Keratinocyte (primary cell): Measurements from ENCODE around the gene BAIAP3. TPM values are rescaled to one million over a fixed set of nuclear protein-coding genes. Genes with fewer than 3 reads are reported as not detected.

Source experiments
- DNase-seq: peaks from one replicate; pipeline ENCODE4 v3.0.0-alpha.2; 2011; ENCODE audit warnings: low read depth, missing footprints, low spot score
- FAIRE-seq: peaks from 2 replicates; lab custom pipeline; 2011; peaks lifted over from hg19 to GRCh38; lab: Jason Lieb, UNC
- H2AFZ ChIP-seq: 2 replicates; pipeline ENCODE4 v1.6.0; 2012; ENCODE audit warnings: low read length, control low read depth, inconsistent platforms; ENCODE audit not compliant: control insufficient read depth
- H3K27ac ChIP-seq: 2 replicates; pipeline ENCODE4 v1.5.1; 2011; ENCODE audit warnings: low read length; ENCODE audit not compliant: control insufficient read depth, insufficient read depth
- H3K27me3 ChIP-seq: 3 replicates; pipeline ENCODE4 v1.6.0; 2011; ENCODE audit warnings: low read length; ENCODE audit not compliant: control insufficient read depth, insufficient read depth; ENCODE audit errors: extremely low read depth
- H3K36me3 ChIP-seq, 2 experiments: 2 replicates in 1 of 2; 3 replicates in 1 of 2; pipeline ENCODE4 v1.5.1; 2011; ENCODE audit warnings: low read length in 2 of 2, mild to moderate bottlenecking in 1 of 2; ENCODE audit not compliant: control insufficient read depth in 2 of 2, insufficient read depth in 2 of 2; ENCODE audit errors: extremely low read depth in 1 of 2
- H3K4me1 ChIP-seq: 3 replicates; pipeline ENCODE4 v1.5.1; 2011; ENCODE audit warnings: low read length; ENCODE audit not compliant: control insufficient read depth, insufficient read depth; ENCODE audit errors: extremely low read depth
- H3K4me2 ChIP-seq: 3 replicates; pipeline ENCODE4 v1.6.0; 2011; ENCODE audit warnings: low read depth, low read length; ENCODE audit not compliant: control insufficient read depth, insufficient read depth; ENCODE audit errors: extremely low read depth
- H3K4me3 ChIP-seq, 3 experiments: fragments of 200-600 bp in 1 of 3; sonication (generic) in 1 of 3; 2 replicates in 2 of 3; 3 replicates in 1 of 3; pipeline ENCODE4 v1.5.1; 2011 to 2016; ENCODE audit warnings: low read length in 3 of 3, mild to moderate bottlenecking in 3 of 3, control low read depth in 2 of 3, inconsistent platforms in 1 of 3, low read depth in 1 of 3, mixed read lengths in 1 of 3, mixed run types in 1 of 3, moderate library complexity in 1 of 3; ENCODE audit not compliant: control insufficient read depth in 2 of 3, insufficient read depth in 2 of 3; ENCODE audit errors: extremely low read depth in 1 of 3
- H3K79me2 ChIP-seq: 2 replicates; pipeline ENCODE4 v1.6.0; 2012; ENCODE audit warnings: low read length; ENCODE audit not compliant: control insufficient read depth, insufficient read depth
- H3K9ac ChIP-seq: 3 replicates; pipeline ENCODE4 v1.6.0; 2011; ENCODE audit warnings: low read length; ENCODE audit not compliant: control insufficient read depth, insufficient read depth; ENCODE audit errors: extremely low read depth
- H3K9me1 ChIP-seq: 3 replicates; pipeline ENCODE4 v1.6.0; 2011; ENCODE audit warnings: low read length; ENCODE audit not compliant: control insufficient read depth, insufficient read depth; ENCODE audit errors: extremely low read depth
- H3K9me3 ChIP-seq: 2 replicates; pipeline ENCODE4 v1.5.1; 2012; ENCODE audit warnings: low read depth, low read length; ENCODE audit not compliant: control insufficient read depth
- H4K20me1 ChIP-seq: 3 replicates; pipeline ENCODE4 v1.6.0; 2011; ENCODE audit warnings: low read length; ENCODE audit not compliant: control insufficient read depth, insufficient read depth; ENCODE audit errors: extremely low read depth
- EZH2 ChIP-seq: IDR thresholded peaks from one replicate; pipeline ENCODE4 v1.6.1; 2012; ENCODE audit warnings: inconsistent platforms, mild to moderate bottlenecking, low read length, moderate library complexity
- dilution Hi-C: fragments of 300-500 bp; cut with MboI; formaldehyde crosslinking; loops from one replicate; pipeline ENCODE4 v1.7.0; 2020; ENCODE audit warnings: low sequenced_read_pairs; ENCODE audit not compliant: extremely low pct_ligation_motif_present
- polyA plus RNA-seq, 5 experiments: library from polyadenylated mRNA; depleted of rRNA in 3 of 5; stranded (reverse) in 3 of 5; stranded (forward) in 1 of 5; unstranded in 1 of 5; fragments of >200 nt; gene quantifications; 1 replicate in 1 of 5; 2 replicates in 3 of 5; 3 replicates in 1 of 5; pipeline versions ENCODE4 v1.2.1 to v1.2.3, GENCODE V29; 2011 to 2012; ENCODE audit warnings: missing spikeins in 2 of 5, low read depth in 1 of 5, low replicate concordance in 1 of 5
- TF ChIP-seq, protein P1 (sequence below), 3 experiments: IDR thresholded peaks in 1 of 3; conservative IDR thresholded peaks in 1 of 3; optimal IDR thresholded peaks in 1 of 3; 2 replicates in 2 of 3; 3 replicates in 1 of 3; pipeline versions ENCODE3 to v1.5.1; 2011; ENCODE audit warnings: low read length in 3 of 3, mild to moderate bottlenecking in 3 of 3, moderate library complexity in 2 of 3, control low read depth in 1 of 3, inconsistent platforms in 1 of 3; ENCODE audit not compliant: insufficient read depth in 2 of 3; ENCODE audit errors: extremely low read depth in 1 of 3

BAIAP3 gene
- polyA plus RNA-seq, 1 donor (not counting 4 experiments of a cell fraction or from before 2014, with no cell fraction given): not detected

DNA sequence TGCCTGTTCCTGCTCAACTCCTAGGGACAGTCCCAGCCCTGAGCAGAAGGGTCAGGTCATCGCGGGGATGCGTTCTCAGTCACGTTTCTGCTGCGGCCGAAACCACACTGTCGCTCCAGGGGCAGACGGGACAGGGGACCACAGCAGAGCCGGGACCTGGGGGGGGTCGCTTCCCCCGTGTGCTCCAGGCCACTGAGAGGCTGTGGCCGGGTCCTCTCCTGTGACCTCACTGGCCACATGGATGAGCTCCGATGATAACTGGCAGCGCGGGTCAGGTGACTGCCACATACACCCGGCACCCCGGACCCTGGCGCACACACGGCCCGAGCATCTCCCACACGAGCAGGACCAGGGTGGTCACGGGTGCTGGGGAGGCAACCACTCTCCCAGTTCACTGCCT, 31.1 kb downstream of the BAIAP3 start:
- Histone ChIP-seq H3K4me2 (no peak overlapping the region), H3K27ac (no peak overlapping the region), H3K9me1 (no peaks in the 10 kb centered on the region), H4K20me1 (no peaks in the 10 kb centered on the region), H3K27me3 (no peaks in the 10 kb centered on the region), H3K9me3 (no peaks in the 10 kb centered on the region), H3K4me3 (no peak overlapping the region), H3K79me2 (peaks cover 7% of the 10 kb centered on the region), H3K9ac (no peak overlapping the region), H3K36me3 (peaks cover 12 to 23% of the 10 kb centered on the region in 2 experiments), H3K4me1 (no peaks in the 10 kb centered on the region), H2AFZ (no peak overlapping the region)
- TF ChIP-seq, protein P1, sequence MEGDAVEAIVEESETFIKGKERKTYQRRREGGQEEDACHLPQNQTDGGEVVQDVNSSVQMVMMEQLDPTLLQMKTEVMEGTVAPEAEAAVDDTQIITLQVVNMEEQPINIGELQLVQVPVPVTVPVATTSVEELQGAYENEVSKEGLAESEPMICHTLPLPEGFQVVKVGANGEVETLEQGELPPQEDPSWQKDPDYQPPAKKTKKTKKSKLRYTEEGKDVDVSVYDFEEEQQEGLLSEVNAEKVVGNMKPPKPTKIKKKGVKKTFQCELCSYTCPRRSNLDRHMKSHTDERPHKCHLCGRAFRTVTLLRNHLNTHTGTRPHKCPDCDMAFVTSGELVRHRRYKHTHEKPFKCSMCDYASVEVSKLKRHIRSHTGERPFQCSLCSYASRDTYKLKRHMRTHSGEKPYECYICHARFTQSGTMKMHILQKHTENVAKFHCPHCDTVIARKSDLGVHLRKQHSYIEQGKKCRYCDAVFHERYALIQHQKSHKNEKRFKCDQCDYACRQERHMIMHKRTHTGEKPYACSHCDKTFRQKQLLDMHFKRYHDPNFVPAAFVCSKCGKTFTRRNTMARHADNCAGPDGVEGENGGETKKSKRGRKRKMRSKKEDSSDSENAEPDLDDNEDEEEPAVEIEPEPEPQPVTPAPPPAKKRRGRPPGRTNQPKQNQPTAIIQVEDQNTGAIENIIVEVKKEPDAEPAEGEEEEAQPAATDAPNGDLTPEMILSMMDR (optimal IDR thresholded peaks at IDR 0.05 in 1 of 3, IDR thresholded peaks at IDR 0.05 in 1 of 3, conservative IDR thresholded peaks at IDR 0.05 in 1 of 3; ENCODE audit: extremely low read depth in 1 of 3, insufficient read depth in 2 of 3, low read length in 3 of 3): no peak
- TF ChIP-seq EZH2: no peak
- dilution Hi-C loops: no loop called here
- FAIRE-seq (no peak), DNase-seq (no peak)

DNA sequence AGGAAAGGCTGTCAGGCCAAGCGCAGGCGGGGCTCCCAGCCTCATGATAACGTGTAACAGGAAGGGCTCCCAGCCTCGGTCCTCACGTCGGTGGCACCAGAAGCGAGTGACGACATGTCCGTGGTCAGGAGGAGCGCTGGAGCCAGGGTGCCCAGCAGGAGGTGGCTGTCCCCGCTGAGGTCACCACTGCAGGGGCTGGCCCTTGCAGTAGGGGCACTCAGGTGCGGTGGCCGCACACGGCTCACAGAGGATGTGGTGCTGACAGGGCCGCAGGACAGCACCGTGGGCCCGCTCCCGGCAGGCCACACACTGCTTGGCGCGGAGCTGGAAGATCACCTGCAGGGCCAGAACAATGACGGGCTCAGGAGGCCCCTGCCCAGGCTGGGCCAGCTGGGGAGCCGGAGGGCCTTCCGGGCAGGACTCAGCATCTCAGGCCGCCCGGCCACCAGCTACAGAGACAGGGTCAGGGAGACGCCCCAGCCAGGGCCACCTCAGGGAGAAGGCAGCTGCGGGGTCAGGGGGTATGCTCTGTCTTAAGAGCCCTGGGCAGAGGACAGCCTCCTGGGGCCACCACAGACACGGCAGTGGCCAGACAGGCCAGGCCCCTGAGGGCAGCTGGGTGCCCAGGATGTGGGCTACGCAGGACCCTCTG, 32.7 kb downstream of the BAIAP3 start:
- H2AFZ ChIP-seq: no peak overlapping the region
- H3K9me1 ChIP-seq: no peaks in the 10 kb centered on the region
- DNase-seq (no peak), FAIRE-seq (no peak)
- no peak overlapping the region for H3K9ac ChIP-seq
- H3K27ac ChIP-seq: no peak overlapping the region
- H3K79me2 ChIP-seq: peaks cover 4% of the 10 kb centered on the region
- H3K4me3 ChIP-seq: no peak overlapping the region
- no peak overlapping the region for H3K4me2 ChIP-seq
- no peaks in the 10 kb centered on the region for H3K27me3 ChIP-seq
- no peaks in the 10 kb centered on the region for H4K20me1 ChIP-seq
- H3K4me1 ChIP-seq: no peaks in the 10 kb centered on the region
- TF ChIP-seq EZH2: no peak
- TF ChIP-seq, protein P1 (optimal IDR thresholded peaks at IDR 0.05 in 1 of 3, IDR thresholded peaks at IDR 0.05 in 1 of 3, conservative IDR thresholded peaks at IDR 0.05 in 1 of 3; ENCODE audit: extremely low read depth in 1 of 3, insufficient read depth in 2 of 3, low read length in 3 of 3): no peak
- dilution Hi-C loops: no loop called here
- peaks cover 12 to 25% of the 10 kb centered on the region in 2 experiments for H3K36me3 ChIP-seq
- no peaks in the 10 kb centered on the region for H3K9me3 ChIP-seq
